Gastrocnemius medialis (tissue), 4 donors: Measurements from ENCODE around the gene CLEC4G. TPM values are rescaled to one million over a fixed set of nuclear protein-coding genes. Genes with fewer than 3 reads are reported as not detected.

Experiments
- ATAC-seq, 2 donors: fragments of 150-250 bp; one replicate each; pipeline ENCODE4 v1.9.1; 2016
- DNase-seq, 2 donors: peaks; one replicate each; pipeline ENCODE4 v3.0.0-alpha.2; 2019
- H3K27ac ChIP-seq, 4 donors: fragments of 200-600 bp; sonication (generic); 1 replicate in 1 of 4; 2 replicates in 3 of 4; pipeline ENCODE4 v1.5.1; 2016 to 2018; ENCODE audit warnings: mild to moderate bottlenecking in 2 of 4, moderate library complexity in 1 of 4
- H3K27me3 ChIP-seq, 3 donors: fragments of 200-600 bp; sonication (generic) in 2 of 3; 1 replicate in 1 of 3; 2 replicates in 2 of 3; pipeline versions ENCODE4 v1.5.1 to v1.6.0; 2016 to 2019; ENCODE audit warnings: mild to moderate bottlenecking in 1 of 3, moderate library complexity in 1 of 3
- H3K36me3 ChIP-seq, 2 donors: fragments of 200-600 bp; sonication (generic) in 1 of 2; one replicate each; pipeline ENCODE4 v1.5.1; 2017 to 2018
- H3K4me1 ChIP-seq, 2 donors: fragments of 200-600 bp; sonication (generic) in 1 of 2; one replicate each; pipeline ENCODE4 v1.5.1; 2016 to 2017; ENCODE audit warnings: mild to moderate bottlenecking in 2 of 2
- H3K4me3 ChIP-seq, 4 donors: fragments of 200-600 bp; sonication (generic) in 3 of 4; 1 replicate in 1 of 4; 2 replicates in 3 of 4; pipeline ENCODE4 v1.5.1; 2016 to 2019; ENCODE audit warnings: mild to moderate bottlenecking in 2 of 4
- H3K9me3 ChIP-seq, 3 donors: fragments of 200-600 bp; sonication (generic) in 2 of 3; 1 replicate in 1 of 3; 2 replicates in 2 of 3; pipeline ENCODE4 v1.5.1; 2016 to 2019
- POLR2A ChIP-seq, 2 donors: fragments of 450-650 bp; IDR thresholded peaks; one replicate each; pipeline ENCODE4 v1.6.1; 2017; ENCODE audit warnings: antibody characterized with exemption in 2 of 2, mild to moderate bottlenecking in 2 of 2, moderate library complexity in 2 of 2
- in situ Hi-C, 4 donors: fragments of 200-750 bp; cut with MboI; loops; one replicate each; pipeline versions ENCODE4 v1.15.0 to v1.8.0; 2017; ENCODE audit warnings: low sequenced_read_pairs in 4 of 4
- intact Hi-C: fragments of 100-400 bp; cut with DNase I; formaldehyde crosslinking; loops from one replicate; pipeline ENCODE4 v1.15.1; 2023; ENCODE audit warnings: low total_unique reads
- total RNA-seq, 4 donors: library from RNA; depleted of rRNA; stranded (reverse); fragments of >200 nt; gene quantifications; one replicate each; pipeline versions ENCODE4 v1.1.0 to v1.2.3, GENCODE V29; 2016
- TF ChIP-seq, protein P1 (sequence below), 5 experiments: fragments of 450-650 bp in 3 of 5; fragments of 200-600 bp in 2 of 5; sonication (generic) in 2 of 5; IDR thresholded peaks in 4 of 5; conservative IDR thresholded peaks in 1 of 5; 1 replicate in 4 of 5; 2 replicates in 1 of 5; pipeline ENCODE4 v1.5.1; 2016 to 2019; ENCODE audit warnings: antibody characterized with exemption in 5 of 5, mild to moderate bottlenecking in 3 of 5, moderate library complexity in 3 of 5

Gene CLEC4G
- total RNA-seq, 4 donors from 2014 or later, result 0.86 TPM; not detected in 3

DNA sequence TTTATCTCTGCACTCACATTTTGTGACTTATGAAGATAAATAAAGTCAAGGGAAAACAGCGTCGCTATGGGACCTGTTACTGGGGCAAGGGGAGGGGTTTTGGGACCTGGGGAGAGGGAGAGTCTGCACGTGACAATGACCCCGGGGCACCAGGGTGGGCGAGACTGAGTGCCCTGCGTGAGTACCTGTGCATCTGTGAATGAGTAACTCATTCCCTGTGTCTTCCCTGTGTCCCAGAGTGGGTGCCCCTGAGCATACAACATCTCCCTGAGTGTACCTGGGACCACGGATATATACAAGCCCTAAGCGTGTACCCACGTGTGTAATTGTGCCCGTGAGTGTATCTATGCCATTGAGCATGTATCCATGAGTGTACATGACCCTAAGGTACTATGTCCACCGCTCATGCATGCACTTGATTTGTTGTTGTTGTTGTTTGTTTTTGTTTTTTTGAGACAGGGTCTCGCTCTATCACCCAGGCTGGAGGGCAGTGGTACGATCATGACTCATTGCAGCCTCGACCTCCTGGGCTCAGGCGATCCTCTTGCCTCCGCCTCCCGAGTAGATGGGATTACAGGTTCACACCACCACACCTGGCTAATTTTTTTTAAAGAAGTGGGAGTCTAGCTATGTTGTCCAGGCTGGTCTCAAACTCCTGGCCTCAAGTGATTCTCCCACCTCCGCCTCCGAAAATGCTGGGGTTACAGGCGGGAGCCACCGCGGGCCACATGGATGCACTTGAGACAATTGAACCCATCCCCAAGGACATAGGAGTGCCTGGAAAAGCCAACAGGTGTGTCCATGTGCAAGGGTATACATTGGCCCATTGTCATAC is 51.9 kb downstream of the CLEC4G start:
- Histone ChIP-seq H3K27ac (peak overlapping the region in 3 of 4 donors; percentile 8 to 94 (median 93)), H3K27me3 (peaks cover 0 to 11% (median 0%) of the 10 kb centered on the region in 3 donors), H3K4me3 (peak overlapping the region; percentile 91 to 100 (median 94)), H3K4me1 (peaks cover 4 to 9% of the 10 kb centered on the region in 2 donors), H3K36me3 (peaks cover 0 to 22% of the 10 kb centered on the region in 2 donors), H3K9me3 (no peaks in the 10 kb centered on the region)
- in situ Hi-C loops (loop anchor here in 2 of 4 donors (5.0 to 10.0 kb wide), 2 partner anchors 108 to 115 kb away; no protein-coding TSS in a partner anchor), intact Hi-C loops (loop anchor here (1.0 to 10.0 kb wide), 5 partner anchors 28 to 325 kb away; partner anchors contain the start of genes PET100 and XAB2)
- TF ChIP-seq POLR2A (IDR thresholded peaks at IDR 0.05), result no peak
- TF ChIP-seq, protein P1, sequence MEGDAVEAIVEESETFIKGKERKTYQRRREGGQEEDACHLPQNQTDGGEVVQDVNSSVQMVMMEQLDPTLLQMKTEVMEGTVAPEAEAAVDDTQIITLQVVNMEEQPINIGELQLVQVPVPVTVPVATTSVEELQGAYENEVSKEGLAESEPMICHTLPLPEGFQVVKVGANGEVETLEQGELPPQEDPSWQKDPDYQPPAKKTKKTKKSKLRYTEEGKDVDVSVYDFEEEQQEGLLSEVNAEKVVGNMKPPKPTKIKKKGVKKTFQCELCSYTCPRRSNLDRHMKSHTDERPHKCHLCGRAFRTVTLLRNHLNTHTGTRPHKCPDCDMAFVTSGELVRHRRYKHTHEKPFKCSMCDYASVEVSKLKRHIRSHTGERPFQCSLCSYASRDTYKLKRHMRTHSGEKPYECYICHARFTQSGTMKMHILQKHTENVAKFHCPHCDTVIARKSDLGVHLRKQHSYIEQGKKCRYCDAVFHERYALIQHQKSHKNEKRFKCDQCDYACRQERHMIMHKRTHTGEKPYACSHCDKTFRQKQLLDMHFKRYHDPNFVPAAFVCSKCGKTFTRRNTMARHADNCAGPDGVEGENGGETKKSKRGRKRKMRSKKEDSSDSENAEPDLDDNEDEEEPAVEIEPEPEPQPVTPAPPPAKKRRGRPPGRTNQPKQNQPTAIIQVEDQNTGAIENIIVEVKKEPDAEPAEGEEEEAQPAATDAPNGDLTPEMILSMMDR (IDR thresholded peaks at IDR 0.05 in 4 of 5, conservative IDR thresholded peaks at IDR 0.05 in 1 of 5), result no peak
- ATAC-seq (no peak), DNase-seq (no peak)

DNA sequence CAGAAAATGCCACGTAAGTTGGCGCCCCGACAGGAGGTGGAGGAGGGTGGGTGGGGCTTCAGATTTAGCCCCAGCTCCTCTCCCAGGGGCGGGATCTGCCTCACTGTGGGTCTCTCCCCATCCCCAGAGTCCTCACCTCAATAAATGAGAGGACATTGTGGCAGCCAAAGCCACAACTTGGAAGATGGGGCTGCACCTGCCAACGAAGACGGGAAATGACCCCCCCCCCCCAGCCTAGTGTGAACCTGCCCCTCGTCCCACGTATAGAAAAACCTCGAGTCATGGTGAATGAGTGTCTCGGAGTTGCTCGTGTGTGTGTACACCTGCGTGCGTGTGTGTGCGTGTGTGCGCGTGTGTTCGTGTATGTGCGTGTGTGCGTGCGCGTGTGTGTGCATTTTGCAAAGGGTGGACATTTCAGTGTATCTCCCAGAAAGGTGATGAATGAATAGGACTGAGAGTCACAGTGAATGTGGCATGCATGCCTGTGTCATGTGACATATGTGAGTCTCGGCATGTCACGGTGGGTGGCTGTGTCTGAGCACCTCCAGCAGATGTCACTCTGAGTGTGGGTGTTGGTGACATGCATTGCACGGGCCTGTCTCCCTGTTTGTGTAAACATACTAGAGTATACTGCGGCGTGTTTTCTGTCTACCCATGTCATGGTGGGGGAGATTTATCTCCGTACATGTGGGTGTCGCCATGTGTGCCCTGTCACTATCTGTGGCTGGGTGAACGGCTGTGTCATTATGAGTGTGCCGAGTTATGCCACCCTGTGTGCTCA is 52.7 kb downstream of the CLEC4G start:
- intact Hi-C loops, result no loop called here
- Histone ChIP-seq H3K27me3 (peaks cover 0 to 11% (median 0%) of the 10 kb centered on the region in 3 donors), H3K4me3 (no peak overlapping the region), H3K36me3 (peaks cover 0 to 18% of the 10 kb centered on the region in 2 donors), H3K9me3 (no peaks in the 10 kb centered on the region), H3K27ac (no peak overlapping the region), H3K4me1 (peaks cover 4 to 9% of the 10 kb centered on the region in 2 donors)
- TF ChIP-seq, protein P1 (IDR thresholded peaks at IDR 0.05 in 4 of 5, conservative IDR thresholded peaks at IDR 0.05 in 1 of 5), result no peak
- no peak for TF ChIP-seq POLR2A (IDR thresholded peaks at IDR 0.05)
- no peak for DNase-seq
- in situ Hi-C loops, result loop anchor here in 1 of 4 donors (10.0 kb wide), 1 partner anchor 114 kb away; no protein-coding TSS in a partner anchor
- no peak for ATAC-seq

Other genes starting within 250 kb of the CLEC4G start
- gene PEX11G, start 243.1 kb downstream of the CLEC4G start, total RNA-seq, result 1 to 10 TPM in 2 of 4 donors, under 1 TPM in 1, not detected in 1; 0.51 to 1.4 (median 1.1) TPM
- 100 to 1,000 TPM in 2 of 4 donors, 10 to 100 TPM in 2; 69.8 to 139 (median 116) TPM for gene ZNF358, start 216.0 kb downstream of the CLEC4G start, total RNA-seq
- 10 to 100 TPM in 3 of 4 donors, 1 to 10 TPM in 1; 9.2 to 13.6 (median 11.5) TPM for gene MCOLN1, start 209.5 kb downstream of the CLEC4G start, total RNA-seq
- 100 to 1,000 TPM in 1 of 4 donors, 10 to 100 TPM in 3; 61.4 to 101 (median 75.1) TPM for gene PNPLA6, start 196.4 kb downstream of the CLEC4G start, total RNA-seq
- under 1 TPM in 2 of 4 donors, not detected in 2; 0.15 to 0.16 TPM for gene CAMSAP3, start 136.2 kb downstream of the CLEC4G start, total RNA-seq
- gene XAB2, start 102.6 kb downstream of the CLEC4G start, total RNA-seq, result 10 to 100 TPM; 29.6 to 51.2 (median 31.1) TPM
- gene PET100, start 102.3 kb downstream of the CLEC4G start, total RNA-seq, result 10 to 100 TPM in 3 of 4 donors, 1 to 10 TPM in 1; 9.5 to 15.1 (median 12.9) TPM
- not detected for gene PCP2, start 98.4 kb downstream of the CLEC4G start, total RNA-seq
- 1 to 10 TPM in 3 of 4 donors, under 1 TPM in 1; 0.87 to 3.7 (median 2.8) TPM for gene STXBP2, start 95.0 kb downstream of the CLEC4G start, total RNA-seq
- gene RETN, start 63.1 kb downstream of the CLEC4G start, total RNA-seq, result 1 to 10 TPM in 1 of 4 donors, not detected in 3; 1.2 TPM
- gene MCEMP1, start 55.0 kb downstream of the CLEC4G start, total RNA-seq, result 1 to 10 TPM in 1 of 4 donors, under 1 TPM in 1, not detected in 2; 0.16 to 1.2 TPM
- 100 to 1,000 TPM; 109 to 146 (median 126) TPM for gene TRAPPC5, start 51.3 kb downstream of the CLEC4G start, total RNA-seq
- gene FCER2, start 30.0 kb downstream of the CLEC4G start, total RNA-seq, result not detected
- gene CD209, start 15.4 kb upstream of the CLEC4G start, total RNA-seq, result 1 to 10 TPM in 3 of 4 donors, under 1 TPM in 1; 0.56 to 1.3 (median 1.0) TPM
- not detected for gene CLEC4M, start 31.1 kb upstream of the CLEC4G start, total RNA-seq
- gene EVI5L, start 98.1 kb upstream of the CLEC4G start, total RNA-seq, result 10 to 100 TPM; 17.5 to 24.6 (median 20.4) TPM
- not detected for gene PRR36, start 142.3 kb upstream of the CLEC4G start, total RNA-seq
- 1 to 10 TPM in 1 of 4 donors, not detected in 3; 2.1 TPM for gene LRRC8E, start 156.4 kb upstream of the CLEC4G start, total RNA-seq
- 10 to 100 TPM; 17.7 to 41.7 (median 32.9) TPM for gene MAP2K7, start 171.8 kb upstream of the CLEC4G start, total RNA-seq
- gene TGFBR3L, start 182.7 kb upstream of the CLEC4G start, total RNA-seq, result 1 to 10 TPM in 2 of 4 donors, under 1 TPM in 1, not detected in 1; 0.62 to 2.6 (median 1.5) TPM
- 10 to 100 TPM in 1 of 4 donors, 1 to 10 TPM in 3; 4.6 to 10.9 (median 7.1) TPM for gene SNAPC2, start 188.2 kb upstream of the CLEC4G start, total RNA-seq
- not detected for gene CTXN1, start 194.0 kb upstream of the CLEC4G start, total RNA-seq
- 100 to 1,000 TPM in 1 of 4 donors, 10 to 100 TPM in 3; 53.9 to 168 (median 94.1) TPM for gene TIMM44, start 211.6 kb upstream of the CLEC4G start, total RNA-seq